Tongue (tissue), 2 donors: ENCODE results near the gene KHDC3L. TPM values are rescaled to one million over a fixed set of nuclear protein-coding genes. Genes with fewer than 3 reads are reported as not detected.

ENCODE experiments used
- DNase-seq: peaks from one replicate; pipeline ENCODE4 v3.0.0-alpha.2; 2015
- total RNA-seq: library from RNA; depleted of rRNA; stranded (reverse); fragments of >200 nt; gene quantifications from one replicate; pipeline ENCODE4 v1.2.3, GENCODE V29; 2014

Gene KHDC3L, protein sequence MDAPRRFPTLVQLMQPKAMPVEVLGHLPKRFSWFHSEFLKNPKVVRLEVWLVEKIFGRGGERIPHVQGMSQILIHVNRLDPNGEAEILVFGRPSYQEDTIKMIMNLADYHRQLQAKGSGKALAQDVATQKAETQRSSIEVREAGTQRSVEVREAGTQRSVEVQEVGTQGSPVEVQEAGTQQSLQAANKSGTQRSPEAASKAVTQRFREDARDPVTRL
- not detected for total RNA-seq

DNA sequence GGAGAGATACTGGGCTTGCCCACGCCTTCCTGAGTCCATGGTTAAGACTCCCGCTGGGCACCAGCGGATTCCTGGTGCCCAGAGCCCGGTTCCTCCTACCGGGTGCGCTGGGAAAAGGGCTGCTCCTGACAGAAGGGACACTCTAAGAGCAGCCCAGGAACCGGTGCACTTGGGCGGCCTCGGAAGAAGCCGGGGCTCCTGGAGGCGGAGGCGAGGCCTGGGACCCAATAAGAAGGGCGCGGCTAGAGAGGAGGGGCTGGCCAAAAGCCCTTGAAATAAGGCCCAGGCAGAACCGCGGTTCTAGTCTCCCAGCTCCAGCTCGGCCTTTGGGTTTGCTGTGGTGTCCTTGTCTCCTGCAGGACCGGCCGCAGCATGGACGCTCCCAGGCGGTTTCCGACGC lies at the start of gene KHDC3L:
Gene KHDC3L, plus strand, starts transcription at position 301 of the 400 bp plus-strand sequence. Its CDS starts 72 bp downstream, at position 373.
- no peak for DNase-seq

DNA sequence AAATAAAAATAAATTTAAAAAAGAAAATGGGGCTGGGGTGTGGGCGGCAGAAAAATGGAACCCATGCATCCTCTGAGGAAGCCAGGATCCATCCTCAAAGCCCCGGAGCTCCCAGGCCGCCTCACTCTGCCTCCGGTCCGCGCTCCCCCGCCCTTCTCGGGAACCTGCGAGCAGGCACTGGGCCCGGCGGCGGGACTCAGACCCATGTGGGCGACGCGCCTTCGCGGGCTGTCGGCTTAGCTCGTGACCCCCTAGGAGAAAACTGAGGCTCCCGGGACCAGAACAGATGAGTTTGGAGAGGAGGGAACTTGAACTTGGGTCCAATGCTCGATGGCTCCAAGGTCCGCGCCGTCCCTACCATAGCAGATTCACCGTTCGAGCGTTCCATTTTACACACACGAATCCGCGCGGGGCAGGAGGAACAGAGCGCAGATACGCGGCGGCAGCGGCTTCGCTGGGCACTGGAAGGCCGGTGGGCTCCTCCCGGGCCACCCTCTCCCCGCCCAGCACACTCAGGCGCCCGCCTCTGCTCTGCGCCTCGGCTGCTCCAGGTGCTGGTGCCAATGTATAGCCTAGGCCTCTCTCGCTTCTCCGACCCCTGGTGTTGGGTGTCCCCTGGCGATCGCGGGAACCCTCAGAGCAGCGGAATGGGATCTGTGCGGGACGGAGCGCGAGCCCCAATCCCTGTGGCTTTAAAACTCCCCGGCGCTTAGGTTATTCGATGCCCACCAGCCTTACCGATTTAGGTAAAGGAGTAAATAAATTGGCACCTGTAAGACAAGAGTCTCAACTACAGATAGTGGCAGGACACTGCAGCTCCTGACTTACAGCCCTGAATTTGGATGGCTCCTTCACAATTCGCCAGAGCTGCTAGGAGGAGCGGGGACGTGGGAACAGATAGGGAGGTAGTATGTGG lies 47.6 kb upstream of the KHDC3L start:
- peak; percentile 11 for DNase-seq

DNA sequence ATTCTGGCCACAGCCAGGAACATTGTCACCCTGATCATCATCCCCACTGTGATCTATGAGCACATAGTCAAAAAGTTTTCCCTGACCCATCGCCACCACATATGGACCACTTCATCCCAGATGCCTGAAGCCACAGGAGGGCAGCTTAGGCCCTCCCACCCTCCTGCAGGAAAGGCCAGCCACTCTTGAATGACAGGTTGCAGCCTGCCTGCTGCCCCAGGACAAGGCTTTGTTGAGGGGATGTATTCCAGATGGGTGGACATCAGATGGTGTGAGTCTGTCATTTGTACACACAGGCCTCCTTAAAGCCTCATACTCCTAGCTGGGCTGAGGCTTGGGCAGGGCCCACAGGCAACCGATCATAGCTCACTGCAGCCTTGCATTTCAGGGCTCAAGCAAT lies 39.1 kb upstream of the KHDC3L start:
- DNase-seq: no peak

DNA sequence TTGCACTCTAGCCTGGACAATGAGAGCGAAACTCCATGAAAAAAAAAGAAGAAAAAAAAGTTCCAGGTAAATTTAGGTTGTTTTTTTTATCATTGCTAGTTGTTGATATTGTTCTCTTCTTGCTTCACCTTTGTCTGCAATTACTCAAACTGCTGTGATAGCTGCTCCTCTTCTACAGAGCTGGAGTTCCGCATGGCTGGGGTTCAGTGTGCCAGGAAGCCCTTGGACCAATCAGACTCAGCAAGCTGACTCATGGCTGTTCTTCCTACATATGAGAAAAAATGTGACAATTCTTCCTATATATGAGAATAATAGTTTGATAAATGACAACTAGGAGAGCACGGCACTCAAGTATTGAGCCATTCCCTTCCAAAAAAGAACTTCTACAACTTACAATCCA lies 36.8 kb upstream of the KHDC3L start:
- no peak for DNase-seq

DNA sequence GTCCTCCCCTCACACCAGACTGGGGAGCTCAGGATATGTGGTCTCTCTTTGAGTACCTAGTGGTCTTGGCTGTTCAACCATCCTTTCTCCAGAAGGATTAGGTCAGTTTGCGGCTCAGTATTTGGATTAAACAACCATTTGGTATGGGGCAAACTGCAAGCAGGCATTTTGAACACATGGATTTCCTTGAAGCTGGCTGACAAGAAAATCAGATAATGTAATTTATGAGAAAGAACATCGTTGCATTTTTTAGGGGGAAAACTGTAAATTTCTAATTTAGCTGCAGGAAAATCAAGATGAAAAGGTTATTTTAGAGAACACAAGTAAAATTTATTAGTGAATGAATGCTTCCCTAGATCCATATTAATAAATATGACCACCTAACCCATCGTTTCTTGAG lies 33.7 kb upstream of the KHDC3L start:
- no peak for DNase-seq

DNA sequence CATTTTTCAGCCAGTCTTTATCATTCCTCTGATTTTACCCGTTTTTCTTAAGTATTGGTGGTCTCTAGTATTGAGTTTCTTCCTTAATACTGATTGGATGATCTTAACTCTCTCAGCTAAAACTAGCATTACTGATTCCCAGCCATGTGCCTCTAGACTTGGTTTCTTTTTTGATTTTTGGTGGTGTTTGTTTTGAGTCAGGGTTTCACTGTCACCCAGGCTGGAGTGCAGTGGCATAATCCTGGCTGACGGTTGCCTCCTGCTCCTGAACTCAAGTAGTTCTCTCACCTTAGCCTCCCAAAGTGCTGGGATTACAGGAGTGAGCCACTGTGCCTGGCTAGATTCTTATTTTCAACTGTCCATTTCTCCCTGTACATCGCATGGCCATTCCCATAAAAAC lies 33.3 kb upstream of the KHDC3L start:
- no peak for DNase-seq

DNA sequence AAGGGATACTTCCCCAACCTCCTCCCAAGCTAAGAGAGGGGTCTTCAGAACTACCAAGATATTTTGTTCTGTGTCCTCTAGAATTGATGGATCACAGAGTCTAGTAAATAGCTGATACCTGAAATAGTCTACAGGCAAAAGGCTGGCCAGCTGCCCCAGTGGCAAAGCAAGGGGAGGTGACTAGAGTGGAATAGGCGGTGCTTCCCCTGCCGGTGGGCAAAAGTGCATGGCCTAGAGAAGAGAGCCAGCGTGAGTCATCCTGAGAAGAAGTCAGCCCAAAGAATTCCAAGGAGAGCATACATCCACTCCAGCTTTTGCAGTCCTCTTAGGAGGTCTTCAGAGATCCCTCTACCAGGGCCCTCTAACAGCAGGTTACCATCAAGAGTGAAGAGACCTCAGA lies 23.1 kb upstream of the KHDC3L start:
- no peak for DNase-seq

DNA sequence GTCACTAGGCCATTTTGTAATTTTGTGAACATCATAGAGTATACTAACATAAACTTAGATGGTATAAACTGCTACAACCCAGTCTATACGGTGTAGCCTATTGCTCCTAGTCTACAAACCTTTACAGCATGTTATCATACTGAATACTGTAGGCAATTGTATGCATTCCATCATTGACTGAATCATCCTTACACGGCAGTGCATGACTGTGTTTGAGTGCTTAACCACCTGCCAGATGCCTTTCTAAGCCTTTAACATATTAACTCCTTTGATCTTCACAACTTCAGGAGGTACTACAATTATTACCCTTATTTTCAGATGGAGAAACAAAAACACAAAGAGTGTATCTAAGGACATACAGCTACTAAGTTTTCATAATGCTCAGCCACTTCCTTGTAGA lies 22.4 kb upstream of the KHDC3L start:
- DNase-seq: no peak

DNA sequence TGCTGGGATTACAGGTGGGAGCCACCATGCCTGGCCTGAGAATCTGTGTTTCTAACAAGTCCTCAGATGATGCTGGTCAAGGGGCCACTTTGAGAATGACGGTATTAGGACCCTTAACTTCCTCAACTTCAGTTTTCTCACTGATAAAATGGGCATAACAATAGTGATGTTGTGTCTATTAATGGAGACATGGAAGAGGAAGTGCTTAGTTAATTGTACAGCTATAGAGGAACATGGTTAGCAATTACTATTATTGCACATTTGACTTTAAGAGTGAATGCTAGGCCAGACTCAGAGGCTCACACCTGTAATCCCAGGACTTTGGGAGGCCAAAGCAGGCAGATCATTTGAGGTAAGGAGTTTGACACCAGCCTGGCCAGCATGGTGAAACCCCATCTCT lies 21.1 kb upstream of the KHDC3L start:
- no peak for DNase-seq

DNA sequence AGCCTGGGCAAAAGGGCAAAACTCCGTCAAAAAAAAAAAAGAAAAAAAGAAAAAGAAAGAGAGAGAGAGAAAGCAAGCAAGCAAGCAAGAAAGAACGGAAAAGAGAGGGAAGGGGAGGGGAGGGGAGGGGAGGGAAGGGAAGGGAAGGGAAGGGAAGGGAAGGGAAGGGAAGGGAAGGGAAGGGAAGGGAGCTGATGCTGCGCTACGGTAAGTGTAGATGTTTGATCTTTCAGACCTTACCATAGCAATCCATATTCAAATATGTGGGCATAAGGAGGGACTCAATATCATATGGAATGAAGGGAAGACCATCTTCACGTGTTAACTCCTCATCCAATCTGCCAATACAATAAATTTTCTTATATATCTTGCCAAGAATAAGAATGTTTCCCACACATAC lies 20.3 kb upstream of the KHDC3L start:
- no peak for DNase-seq

DNA sequence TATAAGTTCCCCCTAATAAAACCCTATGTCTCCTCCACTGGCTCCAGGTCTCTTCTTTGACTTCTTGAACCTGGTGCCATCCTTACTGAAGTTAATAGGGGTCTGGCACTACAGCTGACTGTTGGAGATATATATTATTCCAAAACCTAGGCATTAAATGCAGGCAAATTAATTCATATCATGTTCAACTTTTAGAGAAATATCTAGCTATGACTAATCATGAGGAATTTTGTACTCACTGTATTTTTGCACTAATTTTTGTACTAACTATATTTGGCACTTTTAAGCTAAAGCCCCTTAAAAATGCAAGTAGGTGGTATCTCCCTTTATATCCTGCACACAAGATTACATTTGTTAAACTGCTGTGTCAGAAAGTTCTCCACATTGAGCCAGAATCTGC lies 19.3 kb upstream of the KHDC3L start:
- no peak for DNase-seq

DNA sequence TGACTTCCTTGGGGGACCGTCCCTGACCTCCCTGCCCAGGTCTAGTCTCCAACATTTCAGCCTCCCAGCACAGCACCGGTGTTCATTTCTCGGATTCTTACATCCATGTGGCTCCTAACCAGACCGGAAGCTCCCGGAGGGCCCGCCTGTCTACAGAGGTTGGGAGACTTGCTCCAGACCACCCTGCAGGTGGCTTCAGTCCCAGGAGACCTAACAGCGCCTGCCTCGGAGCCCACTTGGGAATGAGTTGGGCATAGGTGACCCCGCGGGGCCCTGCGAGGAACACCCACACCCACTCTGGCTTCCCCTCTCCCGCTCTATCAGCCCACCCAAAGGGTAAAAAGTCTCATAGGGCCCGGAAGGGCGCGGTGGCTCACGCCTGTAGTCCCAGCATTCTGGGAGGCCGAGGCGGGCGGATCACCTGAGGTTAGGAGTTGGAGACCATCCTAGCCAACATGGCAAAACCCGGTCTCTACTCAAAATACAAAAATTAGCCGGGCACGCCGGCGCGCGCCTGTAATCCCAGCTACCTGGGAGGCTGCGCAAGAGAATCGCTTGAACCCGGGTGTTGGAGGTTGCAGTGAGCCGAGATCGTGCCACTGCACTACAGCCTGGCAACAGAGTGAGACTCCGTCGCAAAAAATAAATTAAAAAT lies 13.8 kb upstream of the KHDC3L start:
- no peak for DNase-seq

DNA sequence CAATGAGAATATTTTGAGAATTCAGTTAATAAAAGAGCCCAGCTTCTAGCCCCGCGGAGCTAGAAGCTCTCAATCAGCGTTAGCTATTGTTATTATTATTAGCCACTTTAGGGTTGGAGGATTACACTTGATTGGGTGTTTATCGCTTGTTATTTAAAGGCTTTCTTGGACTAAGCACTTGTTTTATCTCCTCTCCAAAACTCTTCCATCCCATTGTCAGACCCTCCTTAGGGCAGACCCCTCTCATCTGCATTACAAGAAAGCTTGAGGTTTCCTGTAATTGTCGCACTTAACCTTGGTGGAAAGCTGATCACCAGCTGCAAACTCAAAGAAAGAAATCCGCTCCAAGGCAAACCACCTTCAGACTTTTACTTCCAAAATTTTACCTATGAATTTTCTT lies 13.1 kb upstream of the KHDC3L start:
- DNase-seq: no peak

DNA sequence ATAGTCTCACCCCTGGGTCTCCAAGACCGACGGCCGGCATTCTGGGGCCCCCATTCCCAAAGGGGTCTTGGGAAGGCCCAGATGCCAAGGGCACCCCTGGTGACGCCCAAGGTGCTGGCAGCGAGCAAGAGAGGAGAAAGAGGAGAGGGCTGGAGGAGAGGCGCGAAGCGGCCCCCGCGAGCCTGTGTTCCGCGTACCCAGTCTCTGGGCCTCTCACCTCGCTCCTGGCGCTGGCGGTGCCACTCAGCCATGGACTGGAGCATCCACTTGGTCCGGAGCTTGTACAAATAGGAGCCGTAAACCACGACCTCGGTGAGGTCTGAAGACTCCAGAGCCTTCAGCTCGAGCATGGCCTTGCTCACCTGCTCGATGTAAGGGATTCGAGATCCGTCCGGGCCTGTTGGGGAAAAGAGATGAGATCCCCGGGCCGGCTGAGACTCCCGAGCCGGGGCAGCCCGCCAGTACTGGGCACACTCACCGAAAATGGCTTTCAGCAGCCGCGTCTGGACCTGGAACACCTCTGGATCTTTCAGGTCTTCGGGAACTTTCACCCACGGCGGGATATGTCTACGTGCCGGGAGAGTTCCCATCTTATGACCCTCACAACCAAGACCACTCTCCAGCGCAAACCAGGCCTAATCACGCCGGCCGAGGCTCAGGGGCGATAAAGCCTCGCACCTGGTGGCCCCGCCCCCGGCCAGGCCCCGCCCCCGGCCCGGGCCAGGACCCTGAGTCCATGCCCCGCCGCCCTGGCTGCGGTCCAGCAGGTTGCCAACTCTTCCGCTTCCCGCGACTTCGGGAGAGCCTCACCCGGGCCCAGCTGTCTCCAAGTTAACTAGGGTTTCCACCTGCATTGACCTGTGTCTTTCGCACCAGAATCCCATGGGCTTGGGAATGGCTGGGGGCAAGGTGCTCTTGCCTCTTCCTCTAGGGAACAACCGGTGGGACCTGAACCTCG lies 8.5 kb upstream of the KHDC3L start, which contains the start of gene DPPA5:
Gene DPPA5, minus strand, starts transcription at position 641 of the 958 bp plus-strand sequence. Its CDS starts 51 bp downstream, at position 590.
- DNase-seq: no peak

DNA sequence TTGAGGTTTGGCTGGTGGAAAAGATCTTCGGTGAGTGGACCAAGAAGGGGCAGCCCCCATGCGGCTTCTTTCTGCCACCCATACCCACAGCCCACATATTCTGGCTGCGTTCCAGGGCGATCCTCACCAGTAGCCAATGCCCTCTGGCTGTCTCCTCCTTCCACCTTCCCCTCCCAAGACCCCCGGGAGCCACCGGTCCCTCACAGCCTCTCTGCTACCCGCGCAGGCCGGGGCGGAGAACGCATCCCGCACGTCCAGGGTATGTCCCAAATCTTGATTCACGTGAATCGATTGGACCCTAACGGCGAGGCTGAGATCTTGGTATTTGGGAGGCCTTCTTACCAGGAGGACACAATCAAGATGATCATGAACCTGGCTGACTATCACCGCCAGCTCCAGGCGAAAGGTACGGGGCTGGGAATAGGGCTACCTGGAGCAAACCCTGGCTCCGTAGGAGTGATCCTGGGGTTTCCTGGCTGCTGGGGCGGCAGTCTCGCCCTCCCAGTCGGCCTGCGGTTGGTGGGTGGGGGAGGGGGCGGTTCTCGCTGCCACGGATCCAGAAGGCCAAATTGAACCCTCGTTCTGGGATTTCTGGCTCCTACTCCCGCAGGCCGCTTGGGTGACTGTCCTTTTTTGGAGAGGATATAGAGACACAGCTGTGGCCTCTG lies 545 bp downstream of the KHDC3L start:
- DNase-seq: no peak

DNA sequence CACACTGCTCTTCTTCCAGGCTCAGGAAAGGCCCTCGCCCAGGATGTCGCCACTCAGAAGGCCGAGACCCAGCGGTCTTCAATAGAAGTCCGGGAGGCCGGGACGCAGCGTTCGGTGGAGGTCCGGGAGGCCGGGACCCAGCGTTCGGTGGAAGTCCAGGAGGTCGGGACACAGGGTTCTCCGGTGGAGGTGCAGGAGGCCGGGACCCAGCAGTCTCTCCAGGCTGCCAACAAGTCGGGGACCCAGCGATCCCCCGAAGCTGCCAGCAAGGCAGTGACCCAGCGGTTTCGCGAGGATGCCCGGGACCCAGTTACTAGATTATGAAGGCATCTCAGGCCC lies 1.0 kb downstream of the KHDC3L start:
- no peak for DNase-seq

DNA sequence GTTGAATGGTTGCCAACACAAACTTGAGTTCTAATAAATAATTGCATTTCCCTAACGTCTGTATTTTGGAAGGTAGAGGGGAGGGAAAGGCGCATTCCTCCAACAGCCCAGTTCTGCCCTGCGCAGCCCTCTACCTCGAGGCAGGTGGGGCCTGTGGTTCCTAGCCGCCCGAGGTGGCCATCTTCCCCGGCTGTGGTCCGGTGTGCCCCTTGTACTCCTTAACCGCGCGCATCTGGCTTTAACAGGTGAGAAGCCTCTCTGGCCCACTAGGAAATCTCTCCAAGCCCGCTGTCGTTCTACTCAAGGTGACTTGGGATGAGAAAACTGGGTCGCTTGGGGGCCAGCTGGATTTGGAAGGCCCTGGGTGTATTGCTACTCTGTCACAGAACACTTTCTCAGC lies 1.7 kb downstream of the KHDC3L start:
- DNase-seq: no peak

DNA sequence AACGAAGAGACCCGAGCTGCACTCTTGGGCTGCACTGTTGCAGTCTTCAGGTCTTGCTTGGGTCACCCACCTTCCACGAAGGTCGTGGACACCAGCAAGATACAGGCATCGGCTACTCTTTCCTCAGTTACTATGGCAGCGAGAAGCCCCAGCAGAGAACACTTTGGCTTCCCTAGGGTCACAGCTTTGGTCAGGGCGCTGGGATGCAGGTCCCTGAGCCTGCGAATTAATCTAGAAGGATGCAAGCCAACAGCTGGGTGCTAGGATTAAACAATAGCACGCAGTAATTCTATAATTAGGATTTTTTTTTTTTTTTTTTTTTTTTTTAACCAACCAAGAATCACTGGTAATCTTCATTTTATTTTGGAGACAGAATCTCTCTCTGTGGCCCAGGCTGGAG lies 2.1 kb downstream of the KHDC3L start:
- no peak for DNase-seq

DNA sequence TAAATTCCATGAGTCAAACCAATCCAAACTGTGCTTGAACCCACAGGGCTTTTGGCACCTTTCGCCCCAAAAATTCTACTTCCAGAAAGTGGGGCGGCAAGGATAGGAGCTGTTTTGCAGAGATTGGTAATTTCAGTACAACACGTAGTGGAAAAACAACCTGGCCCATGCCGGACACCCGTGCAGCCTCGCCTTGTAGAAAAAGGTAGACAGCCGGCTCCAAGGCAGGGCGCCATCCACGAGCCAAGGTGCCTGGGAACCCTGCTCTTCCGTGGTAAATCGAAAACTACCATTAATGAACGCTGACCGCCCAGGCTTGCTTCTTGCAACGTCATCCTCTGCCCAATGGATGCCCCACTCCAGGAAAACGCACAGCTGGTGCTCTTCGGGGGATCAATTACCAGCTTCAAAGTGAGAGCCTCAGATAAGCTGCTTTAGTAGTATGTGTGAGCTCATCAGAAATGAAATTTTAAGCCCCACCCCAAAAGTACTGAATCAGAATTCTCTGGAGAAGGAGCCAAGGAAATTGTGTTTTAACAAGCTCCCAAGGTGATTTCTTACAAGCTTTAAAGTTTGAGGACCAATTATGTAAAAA lies 5.4 kb downstream of the KHDC3L start:
- no peak for DNase-seq

DNA sequence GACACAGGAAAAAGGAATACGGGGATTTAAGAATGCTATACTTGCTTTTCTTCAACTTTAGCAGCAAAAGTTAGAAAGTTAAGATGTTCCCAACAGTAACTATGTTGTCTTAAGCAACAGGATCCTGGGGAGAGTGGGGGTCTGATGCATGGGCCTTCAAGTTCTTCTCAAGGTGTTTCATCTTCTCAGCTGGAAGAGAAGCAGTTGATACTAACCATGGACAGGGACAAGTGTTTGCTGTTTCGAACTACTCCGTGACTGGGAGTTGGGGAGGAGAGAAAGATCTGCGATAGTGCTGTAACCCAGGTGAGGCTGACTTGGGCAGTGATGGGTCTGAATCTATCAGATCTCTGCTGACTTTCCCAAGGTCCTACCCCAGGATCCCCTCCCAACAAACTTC lies 6.2 kb downstream of the KHDC3L start:
- DNase-seq: no peak

DNA sequence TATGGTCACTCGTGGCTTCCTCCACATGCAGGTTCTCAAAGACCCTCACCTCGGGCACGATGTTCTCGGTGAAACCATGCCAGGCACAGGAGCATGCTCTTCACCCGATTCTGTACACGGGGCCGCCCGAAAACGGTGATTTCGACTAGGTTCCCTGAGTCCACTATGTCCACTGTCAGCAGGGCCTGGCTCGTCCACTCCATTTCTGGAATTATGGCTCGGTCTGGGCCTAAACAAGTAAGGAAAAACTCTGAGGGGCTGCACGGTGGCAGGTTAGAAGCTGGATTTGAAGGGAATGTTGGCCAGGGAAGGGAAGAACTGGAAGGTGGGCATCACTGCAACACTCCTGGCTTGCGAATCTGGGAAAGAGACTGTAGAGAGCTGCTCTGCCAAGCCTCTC lies 6.7 kb downstream of the KHDC3L start:
- no peak for DNase-seq
